Activated CD4-positive, CD25-positive, alpha-beta regulatory T cell (primary cell): ENCODE measurements around the gene AREL1.

Experiments
- DNase-seq, 4 experiments: peaks; one replicate each; lab custom pipeline; 2025; lab: John Stamatoyannopoulos, UW

The AREL1 gene

DNA sequence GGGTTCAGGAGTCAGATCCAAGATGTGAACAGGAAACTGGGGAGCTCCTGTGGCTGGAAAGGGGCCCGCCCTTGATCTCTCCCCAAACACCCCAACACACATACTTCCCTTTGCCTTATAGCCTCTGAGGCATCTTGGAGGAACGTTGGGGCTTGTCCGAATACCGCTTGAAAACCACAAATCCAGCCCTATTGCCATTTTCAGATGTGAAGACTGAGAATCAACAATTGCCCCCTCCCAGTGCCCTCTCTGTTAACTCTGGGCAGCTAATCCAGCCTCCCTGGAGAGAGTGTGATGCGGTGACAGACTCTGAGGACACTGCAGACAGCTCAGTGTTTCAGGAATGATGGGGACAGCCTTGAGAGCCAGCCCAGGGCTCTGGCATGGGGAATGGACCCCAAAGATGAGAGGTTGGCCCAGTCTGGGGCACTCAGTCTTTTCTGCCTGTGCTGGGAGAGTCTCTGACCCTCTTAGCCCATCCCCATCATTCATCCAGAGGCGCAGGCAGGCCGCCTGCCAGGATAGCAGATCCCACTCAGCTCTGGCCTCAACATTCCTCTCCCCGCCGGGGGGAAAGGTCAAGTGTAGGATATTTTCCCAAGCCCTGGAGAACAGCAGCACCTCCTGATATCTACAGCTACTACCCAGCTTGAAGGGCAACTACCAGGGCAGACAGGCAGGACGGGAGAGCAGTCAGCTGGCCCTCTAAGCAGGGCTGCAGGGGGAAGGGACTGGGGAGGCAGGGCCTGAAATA, 76.3 kb downstream of the AREL1 start:
- DNase-seq: no peak

DNA sequence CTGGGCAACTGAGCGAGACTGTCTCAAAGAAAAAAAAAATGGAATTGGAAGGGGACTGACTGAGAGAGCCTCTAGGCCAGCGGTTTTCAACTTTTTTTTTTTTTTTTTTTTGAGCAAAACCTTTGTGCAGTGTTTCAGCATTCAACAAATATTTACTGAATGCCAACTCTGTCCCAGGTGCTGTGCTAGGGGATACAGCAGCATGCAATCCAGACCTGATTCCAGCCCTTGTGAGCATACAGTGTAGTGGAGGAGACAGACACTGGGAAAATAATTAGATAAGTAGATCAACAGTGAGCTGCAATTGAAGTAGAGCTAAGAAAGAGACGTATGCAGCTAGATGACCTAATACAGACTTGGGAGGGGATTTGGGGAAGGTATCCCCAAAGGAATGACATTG, 77.0 kb downstream of the AREL1 start:
- DNase-seq: no peak

DNA sequence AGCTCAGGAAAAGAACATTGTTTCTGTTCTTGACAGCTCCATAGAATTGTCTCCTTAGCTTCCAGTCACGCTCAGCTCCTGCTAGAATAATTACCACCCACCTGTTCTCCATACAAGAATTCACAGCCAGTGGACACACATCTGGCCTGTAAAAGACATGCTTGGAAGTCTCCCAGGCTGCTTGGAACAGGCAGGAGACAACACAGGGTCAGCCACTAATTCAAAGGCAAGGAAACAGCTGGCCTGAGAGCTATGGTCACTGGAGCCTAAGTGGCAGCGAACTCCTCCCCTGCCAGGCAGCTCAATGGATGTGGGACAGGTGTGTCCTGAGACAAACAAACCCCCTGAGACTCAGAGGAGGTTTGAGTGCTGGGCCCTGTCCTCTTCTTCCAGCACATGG, 77.9 kb downstream of the AREL1 start:
- DNase-seq: no peak

DNA sequence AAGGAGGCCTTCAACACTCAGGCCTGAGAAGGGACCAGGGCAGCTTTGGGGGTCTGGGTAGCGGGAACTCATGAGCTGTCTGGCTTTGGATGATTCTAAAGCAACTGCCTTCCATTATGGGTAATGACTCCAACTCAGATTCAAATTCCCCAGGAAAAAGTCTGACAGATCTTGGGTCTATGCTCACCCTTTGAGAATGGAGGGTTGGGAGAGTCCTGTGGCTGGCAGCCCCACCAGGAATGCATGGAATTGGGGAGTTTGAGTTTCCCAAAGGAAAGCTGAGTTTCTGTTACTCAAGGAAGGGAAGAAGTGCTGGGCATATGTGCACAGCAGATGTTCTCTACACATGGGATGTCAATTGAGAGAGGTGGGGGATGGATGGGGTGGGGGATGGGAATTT, 78.4 kb downstream of the AREL1 start:
- no peak for DNase-seq

DNA sequence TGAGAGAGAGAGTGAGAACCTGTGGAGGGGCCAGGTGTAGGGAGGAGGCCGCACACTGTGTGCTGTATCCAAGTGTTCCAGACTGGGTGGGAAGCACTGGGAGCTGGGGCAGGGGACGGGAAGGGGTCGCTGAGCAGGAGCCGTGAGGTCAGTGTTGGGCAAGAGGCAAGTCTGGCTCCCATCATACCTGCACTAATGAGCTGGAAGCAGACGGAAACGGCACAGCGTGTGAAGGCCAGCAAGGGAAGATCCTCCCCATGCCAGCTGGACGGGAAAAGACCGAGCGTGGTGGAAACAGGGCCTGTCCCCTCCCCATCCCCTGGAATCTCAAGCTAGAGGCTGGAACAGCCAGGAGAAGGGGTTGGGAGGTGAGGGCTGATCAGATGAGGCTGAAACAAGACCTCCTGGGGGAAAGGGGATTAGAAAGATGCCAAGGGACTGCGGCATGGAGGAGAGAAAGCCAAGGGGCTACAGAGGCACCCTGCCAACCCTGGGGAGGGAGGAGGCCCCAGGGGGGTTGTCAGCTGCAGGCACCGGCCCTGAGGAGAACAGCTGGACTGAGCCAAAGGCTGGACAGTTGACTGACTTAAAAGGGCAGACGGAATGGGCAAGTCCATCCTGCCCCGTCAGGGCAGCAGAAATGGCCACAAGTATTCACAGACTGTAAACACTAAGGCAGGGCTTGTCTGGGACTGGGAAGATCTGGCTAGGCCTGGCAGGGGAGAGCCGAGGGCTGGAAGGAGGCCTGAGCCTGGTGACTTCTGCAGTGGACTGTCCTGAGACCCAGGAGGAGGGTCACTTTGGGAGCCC, 81.8 kb downstream of the AREL1 start:
- DNase-seq: no peak

DNA sequence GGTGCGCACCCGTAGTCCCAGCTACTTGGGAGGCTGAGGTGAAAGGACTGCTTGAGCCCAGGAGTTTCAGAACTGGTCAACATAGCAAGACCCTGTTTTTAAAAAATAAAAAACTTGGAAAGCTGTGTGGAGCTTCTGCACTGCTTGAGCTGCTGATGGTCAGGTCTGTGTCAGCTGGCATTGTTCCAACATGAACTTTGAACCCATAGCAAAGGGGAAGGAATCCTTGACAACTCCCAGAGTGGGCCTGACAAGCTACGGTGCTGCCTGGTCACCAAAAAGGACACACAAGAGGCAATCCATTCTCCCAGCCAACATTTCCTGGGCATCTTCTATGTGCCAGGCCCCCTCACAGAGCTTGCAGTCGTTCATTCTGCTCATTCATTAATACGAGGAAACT, 84.5 kb downstream of the AREL1 start:
- no peak for DNase-seq

DNA sequence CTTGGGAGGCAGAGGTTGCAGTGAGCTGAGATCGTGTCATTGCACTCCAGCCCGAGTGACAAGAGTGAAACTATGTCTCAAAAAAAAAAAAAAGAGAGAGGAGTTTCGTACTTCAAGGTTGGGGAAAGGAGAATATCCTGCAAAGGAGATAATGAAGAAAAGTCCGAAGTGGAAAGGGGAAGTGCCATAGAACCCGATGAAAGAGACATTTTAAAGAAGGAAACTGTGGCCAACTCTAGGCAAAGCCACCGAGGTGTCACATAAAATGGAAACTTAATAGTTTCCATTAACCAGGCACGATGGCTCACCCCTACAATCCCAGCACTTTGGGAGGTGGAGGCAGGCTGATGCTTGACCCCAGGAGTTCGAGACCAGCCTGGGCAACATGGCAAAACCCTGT, 85.8 kb downstream of the AREL1 start:
- no peak for DNase-seq

DNA sequence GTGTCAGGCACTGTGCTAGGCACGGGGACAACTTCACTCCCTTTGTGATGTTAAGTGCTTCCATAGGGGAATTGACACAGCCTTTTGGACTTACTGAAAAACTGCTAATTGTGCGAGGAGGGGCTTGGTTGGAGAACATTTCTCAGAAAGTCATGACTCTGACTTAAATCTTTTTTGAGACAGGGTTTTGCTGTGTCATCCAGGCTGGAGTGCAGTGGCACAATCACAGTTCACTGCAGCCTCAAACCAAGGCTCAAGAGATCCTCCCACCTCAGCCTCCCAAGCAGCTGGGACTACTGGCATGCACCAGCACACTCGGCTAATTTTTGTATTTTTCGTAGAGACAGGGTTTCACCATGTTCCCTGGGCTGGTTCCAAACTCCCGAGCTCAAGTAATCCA, 90.6 kb downstream of the AREL1 start:
- no peak for DNase-seq

DNA sequence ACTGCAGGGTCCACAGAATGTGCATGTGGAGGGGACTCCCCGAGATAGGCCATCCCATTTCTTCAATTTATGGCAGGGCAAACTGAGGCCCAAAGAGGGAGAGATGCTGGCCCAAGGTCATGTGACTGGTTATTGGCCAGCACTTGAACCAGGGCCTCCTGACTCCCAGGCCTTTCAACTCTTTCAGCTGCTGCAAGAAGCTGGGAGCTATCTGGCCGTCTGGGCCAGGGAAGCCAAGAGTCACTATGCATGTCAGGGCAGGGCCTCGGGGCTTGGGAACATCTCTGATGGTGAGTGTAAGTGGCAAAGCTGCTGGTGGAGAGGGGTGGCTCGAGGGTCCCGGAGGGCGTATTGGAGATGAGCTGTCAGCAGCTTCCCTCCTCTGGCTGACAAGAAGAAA, 91.3 kb downstream of the AREL1 start:
- DNase-seq: no peak

DNA sequence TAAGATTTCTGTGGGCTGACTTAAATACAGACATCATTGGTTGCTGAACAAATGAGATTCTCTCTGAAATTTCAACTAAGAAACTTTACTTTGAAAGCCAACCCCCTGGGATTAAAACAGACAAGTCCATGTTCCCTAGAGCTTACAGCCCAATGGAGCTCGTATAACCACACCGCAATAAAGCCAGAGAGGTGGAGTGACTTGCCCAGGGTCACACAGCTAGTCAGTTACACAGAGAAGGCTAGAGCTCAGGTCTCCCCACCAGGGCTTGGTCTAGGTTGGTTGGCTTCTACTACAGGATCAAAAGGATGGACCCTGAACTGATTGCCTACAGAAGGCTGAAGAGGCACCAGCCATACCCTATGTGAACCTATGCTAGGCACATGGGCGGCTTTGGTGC, 92.0 kb downstream of the AREL1 start:
- no peak for DNase-seq

DNA sequence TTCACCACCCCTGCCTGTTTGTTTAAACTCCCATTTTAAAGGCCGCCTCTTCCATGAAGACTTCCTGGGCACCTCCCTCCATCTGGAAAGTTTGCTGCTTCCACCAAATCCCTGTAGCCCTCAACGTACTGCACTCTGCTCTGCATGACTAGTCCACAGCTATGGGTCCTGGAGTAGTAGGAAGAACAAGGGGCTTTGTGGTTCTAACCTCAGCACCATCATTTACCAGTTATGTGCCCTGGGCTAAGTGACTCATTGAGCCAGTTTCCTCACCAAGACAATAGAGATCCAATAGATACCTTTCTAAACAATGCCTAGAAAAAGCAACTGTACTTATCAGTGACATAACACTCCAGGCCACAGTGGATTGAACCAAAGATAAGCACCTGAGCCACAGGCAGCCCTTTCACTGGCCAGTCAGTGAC, 92.4 kb downstream of the AREL1 start:
- DNase-seq: no peak

DNA sequence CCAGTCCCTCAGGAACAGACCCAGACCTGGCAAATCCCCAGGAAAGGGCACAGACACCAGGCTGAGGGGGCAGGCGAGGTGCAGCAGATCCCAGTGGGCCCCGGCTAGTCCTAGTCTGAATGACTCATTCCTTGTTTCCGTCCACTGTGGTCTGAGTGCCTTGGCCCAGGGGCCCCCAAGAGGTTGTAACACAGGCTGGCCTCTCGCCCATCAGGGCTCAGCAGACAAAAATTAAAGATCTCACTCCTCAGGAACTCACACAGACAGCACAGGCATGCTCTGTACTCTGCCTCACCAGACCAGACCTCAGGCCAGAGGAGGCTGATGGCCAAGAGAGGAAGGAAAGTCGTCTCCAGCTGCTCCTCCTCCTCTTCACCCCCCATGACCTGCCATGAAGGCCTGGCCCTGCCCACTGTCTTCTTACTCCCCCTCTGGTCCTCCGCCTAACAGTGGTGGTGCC, 93.2 kb downstream of the AREL1 start:
- DNase-seq: no peak

DNA sequence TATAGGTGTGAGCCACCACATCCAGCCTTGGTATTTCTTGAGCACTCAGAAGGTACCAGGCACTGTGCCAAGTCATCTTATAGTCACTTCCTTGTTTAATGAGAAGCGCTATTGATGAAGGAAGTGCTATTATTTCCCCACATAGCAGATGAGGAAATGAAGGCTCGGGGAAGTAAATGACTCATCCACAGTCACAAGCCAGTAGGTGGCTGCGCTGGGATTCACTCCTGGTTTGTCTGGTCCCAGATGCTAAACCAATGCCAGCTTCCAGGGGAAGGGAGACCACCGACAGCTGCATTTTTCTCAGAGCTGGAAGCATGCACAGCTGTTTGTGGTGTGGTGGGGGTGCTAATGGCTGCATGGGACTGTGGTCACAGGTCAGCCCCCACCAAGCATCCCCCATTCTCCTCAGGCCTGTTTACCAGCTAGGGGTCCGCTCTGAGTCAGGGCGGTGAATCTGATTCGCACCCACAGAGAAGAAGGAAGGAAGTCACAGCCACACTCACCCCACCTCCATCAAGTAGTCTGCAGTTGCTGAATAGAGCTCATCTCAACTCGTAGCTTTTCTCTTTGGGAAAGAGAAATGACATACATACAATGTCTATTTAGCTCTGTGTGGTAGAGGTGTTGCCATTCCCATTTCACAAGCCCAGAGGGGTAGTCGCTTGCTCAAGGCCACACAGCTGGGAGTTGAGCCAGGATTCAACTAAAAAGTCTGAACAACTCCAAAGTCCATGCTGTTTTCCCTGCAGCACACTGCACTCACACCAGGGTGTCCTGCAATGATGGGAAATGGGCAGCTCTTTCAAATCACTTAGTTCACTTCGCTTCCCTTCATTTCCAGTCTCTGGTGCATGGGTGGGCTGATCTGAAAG, 94.6 kb downstream of the AREL1 start:
- DNase-seq: peak in 2 of 4 experiments; percentile 40 to 46

DNA sequence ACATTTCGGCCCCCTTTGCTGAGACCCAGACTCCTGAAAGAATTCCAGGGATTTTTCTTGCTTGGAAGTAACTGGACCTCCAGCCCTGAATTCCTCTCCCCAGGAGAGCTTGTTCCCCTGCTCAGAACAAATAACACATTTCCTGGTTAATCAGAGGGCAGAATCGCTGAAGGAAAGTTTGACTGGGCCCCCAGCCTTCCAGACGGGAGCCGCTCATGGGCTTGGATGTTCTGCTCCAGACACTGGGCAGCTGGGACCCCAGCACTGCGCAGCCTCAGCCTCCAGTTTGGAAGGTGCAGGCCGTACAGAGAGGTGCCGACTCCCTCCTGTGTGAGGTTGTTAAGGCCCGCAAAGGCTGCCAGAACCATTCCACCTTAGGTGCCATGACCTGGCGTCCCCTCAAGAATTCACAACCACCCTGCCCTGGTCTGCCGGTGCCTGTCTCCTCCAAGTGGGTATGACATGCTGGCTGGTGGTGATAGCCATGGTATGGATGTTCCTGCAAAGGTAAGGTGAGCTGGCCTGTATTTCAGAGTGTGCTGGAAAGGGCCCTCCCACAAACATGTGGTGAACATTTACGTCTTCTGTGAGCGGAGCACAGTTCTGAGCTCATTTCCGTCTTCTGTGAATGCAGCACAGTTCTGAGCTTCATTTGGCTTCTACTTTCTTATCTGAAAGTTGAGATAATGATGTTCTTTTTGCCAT, 95.7 kb downstream of the AREL1 start:
- DNase-seq: no peak

DNA sequence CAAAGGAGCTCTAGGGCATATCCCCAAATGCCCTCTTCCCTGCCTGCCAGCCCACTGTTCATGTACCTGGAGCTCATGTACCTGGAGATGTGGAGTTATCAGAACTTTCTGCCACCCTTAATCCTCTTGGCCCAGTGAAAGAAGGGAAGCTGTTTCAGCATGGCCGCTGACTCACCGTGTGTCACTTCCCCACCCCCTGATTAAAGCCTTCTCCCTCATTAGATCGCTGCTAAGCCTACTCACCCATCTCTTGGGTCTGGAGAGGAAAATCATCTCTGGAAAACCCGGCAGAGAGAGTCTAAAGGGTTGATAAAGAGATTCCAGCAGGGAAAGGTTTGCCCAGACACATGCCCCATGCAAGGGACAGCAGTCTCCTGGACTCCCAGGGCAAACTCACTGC, 96.4 kb downstream of the AREL1 start:
- DNase-seq: no peak

DNA sequence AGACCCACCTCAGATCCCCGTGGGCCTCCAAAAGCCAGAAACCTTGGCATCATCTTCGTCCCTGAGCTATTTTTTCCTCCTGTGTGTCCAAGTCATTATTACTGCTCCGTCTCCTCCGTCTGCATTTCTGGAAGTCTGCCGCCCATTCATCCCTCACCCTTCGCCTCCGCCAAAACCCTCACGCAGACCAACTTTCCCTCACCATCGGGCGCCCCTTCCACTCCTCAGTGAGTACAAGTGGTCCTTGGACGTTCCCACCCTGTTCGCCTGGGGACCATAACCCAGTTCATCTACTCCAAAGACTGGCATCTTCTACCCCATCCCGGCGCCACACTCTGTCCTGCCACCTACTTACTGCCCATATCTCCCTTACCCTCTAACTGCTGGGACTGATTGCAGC, 97.1 kb downstream of the AREL1 start:
- no peak for DNase-seq

DNA sequence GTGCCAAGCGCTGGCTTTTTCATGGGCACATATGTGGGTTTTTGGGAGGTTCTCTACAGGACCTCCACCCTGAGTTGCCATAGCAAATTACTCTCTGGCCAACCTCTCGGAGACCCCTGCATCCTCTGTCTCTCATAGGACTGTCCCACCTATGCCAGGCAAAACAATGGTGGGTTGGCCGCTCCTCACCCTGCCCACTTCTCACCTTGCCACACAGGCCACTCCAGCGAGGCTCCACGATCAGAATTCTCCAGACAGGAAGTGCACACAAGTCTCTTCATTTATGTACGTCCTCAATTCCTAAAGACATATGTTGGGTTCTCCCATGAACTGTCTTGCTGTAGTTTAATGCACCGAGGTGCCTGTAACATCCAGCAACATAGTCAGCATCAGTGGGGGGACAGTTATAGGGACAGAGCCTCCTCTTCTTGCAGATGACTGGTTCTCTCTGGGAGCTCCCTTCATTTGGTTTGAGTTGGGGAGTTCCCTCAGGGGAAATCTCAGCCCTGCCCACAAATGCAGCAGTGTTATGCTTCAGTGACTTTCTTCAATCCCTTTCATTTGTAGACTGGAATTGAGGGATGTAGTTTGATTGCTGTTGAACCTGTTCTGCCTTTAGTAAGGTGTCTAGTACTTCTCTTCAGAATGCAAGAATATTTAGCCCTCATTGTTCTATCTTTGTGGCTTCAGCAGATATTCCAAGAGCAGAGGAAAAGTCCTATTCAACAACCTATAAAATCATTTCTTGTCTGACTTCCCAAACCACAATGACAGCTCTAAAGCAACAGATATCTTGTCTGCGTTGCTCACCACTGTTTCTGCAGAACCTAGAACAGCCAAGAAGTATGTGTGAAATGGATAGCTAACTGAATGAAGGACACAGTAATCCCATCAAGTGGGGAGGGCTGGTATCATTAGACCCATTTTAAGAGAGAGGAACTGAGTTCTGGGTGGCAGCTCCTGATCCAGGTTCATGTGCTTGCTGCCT, 98.1 kb downstream of the AREL1 start:
- DNase-seq: no peak

DNA sequence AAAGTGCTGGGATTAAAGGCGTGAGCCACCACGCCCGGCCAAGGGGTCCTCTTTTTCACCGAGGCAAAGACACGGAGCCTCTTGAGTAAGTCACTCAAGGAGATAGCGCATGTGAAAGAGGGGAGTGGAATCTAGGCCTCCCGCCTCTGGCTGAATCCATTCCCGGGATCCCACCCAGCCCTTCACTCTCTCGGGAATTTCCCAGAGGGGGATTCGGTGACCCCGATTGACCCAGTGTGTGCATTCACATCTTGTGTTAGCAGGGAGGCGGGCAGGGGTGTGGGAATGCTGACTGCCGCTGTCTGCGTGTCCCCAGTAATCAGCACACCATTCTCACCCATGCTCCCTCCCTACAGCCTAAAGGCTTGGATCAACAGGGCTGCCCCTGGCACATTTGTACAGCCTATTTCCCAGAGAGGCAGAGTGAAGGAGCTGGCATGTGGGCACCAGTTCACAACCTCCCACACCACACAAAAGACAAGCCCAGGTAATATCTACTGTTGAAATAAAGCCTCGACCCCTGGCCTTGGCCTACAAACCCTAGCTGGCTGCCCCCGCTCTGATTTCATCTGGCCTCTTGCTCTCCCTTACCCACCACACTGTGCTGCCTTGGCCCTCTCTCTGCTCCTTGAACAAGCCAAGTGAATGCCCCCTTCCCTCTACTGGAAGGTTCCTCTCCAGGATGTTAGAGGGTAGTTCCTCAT, 99.5 kb downstream of the AREL1 start:
- DNase-seq: no peak

DNA sequence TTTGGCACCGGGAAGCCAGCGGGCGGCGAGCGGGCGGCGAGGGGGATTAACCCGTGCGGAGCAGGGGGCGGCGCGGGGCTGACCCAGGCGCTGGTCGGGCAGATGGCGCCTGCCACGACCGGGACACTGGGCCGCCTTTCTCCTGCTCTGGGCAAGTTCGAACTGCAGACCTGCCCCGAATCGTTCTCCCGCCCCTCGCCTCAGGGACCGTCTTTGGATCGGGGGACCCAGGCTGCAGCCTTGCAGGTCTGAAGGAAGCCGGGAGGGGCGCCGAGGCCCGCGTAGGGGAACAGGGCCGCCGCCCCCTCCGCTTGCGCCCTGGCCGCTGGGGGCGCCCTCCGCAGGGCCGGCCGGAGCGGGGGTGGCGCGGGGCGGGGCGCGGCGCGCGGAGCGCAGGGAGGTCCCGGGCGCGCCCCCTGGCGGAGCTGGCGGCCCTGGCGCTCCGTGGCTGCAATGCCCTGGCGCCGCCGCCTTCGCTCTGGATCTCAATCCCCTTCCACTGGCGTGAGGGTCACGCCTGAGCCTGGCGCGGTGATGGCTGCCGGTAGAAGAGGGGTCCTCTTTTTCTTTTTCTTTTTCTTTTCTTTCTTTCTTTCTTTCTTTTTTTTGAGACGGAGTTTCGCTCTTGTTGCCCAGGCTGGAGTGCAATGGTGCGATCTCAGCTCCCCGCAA, 100.4 kb downstream of the AREL1 start:
- DNase-seq: peak; percentile 64 to 84 (median 74)
